Fibroblast of skin of right biceps (primary cell): Measurements from ENCODE around the gene TREM2.

Experiments used
- DNase-seq: peaks from one replicate; pipeline ENCODE4 v3.0.0-alpha.2; 2013

Gene TREM2

GRCh38 chr6:41182069-41183034 lies 19.4 kb upstream of the TREM2 start:
- peak; percentile 51 for DNase-seq

- DNase-seq, result no peak
Observed at GRCh38 chr6:41181566-41181965, 18.6 kb upstream of the TREM2 start.

DNA sequence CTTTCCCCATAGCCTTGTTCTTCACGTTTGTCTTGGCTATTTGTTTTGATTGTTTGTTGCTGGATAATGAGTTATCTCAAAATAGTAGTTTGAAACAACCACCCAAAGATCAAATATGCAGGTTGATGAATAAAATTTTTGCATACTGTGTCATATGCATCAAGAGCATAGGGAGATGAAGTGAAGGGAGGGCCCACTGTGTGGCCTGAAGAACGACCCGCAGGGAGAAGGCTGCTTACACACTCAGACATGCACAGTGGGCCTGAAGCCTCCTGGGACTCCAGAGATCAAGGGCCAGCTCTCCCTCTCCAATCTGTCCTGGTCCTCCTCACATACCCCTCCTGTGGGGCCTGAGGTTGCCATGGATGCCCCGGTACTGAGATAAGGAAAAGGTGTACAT lies 16.2 kb upstream of the TREM2 start:
- DNase-seq, result no peak

DNA sequence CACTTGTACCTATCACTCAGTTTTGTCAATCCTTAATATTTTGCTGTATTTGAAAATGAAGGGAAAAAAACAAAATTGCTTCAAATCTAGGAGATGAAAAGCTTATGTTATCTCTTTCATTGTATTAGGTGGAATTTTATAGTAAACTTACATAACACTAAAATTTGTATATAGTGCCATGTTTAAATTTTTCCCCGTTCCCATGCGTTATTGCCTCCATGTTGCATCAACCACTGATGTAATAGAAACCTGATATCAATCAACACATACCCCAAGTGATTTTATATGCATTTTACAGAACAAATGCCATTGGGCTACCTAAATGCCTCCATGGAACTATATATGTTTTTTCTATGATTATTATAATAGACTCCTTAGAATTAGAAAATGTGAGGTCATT lies 14.8 kb upstream of the TREM2 start:
- no peak for DNase-seq

DNA sequence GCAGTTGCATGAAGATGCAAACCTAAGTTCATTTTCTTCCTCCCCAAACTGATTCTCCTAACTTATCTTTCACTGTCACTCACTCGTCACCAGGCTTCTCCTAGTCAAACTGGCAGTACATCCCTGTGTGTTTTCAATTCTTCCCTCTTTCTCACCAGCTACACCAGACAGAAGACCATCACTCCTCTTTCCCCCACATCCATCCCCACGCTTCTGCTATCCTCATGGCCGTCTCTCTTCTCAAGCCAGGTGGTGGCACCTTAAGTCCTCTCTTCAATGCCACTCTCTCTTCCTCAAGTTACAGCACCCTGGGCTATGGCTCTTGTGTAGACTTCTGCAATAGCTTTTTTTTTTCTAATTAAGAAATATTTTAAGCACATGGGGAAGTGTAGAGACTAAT lies 14.4 kb upstream of the TREM2 start:
- DNase-seq, result no peak

DNA sequence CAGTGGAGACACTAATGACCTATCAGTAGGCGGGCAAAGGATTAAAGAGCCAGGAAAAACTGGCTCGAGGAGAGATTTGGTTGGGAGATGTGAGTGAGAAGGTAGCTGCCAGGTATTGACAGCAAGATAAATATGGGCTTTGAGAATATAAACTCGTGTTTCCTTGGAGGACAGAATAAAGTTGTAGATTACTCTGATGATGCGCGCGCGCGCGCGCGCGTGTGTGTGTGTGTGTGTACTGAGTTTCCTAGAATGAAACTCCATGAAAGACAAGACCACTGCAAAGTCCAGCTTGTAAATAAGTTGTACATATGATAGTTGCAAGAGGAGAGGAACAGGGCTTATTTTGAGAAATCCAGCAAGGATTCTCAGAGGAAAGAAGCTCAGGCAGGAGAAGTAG lies 13.3 kb upstream of the TREM2 start:
- no peak for DNase-seq

- DNase-seq, result no peak
Observed at GRCh38 chr6:41175084-41175483, 12.2 kb upstream of the TREM2 start.

DNA sequence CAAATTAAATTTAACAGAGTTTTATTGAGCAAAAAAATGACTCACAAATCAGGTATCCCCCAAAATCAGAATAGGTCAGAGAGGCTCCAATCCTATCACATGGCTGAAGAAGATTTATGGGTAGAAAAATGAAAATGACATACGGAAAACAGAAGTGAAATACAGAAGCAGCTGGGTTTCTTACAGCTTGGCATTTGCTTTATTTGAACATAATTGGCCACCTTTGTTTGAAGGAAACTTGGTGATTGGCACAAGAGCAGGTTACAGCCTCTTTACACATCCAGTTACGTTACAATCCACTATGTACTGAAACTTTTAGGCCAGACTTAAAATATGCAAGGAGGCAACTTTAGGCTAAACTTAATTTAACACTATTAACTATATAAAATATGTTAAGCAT lies 11.7 kb upstream of the TREM2 start:
- no peak for DNase-seq

DNA sequence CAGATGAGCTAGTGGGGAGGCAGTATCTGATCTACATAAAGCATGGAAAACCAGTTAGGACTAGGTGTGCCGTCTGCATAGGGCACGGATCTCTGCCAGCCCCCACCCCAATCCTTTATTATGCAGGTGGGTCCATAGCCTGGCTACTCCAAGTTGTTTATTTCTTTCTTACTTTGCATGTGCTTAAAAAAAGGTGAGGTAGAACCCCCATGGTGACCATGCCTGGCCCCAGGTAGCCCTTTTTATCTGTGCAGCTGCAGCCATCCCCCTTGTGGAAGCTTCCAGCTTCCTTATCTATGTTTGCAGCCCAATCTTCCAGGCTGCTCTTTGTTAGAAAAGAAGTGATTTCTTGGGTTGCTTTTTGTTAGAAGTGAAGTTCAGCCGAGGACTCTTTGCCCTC lies 9.0 kb upstream of the TREM2 start:
- DNase-seq, result no peak

DNA sequence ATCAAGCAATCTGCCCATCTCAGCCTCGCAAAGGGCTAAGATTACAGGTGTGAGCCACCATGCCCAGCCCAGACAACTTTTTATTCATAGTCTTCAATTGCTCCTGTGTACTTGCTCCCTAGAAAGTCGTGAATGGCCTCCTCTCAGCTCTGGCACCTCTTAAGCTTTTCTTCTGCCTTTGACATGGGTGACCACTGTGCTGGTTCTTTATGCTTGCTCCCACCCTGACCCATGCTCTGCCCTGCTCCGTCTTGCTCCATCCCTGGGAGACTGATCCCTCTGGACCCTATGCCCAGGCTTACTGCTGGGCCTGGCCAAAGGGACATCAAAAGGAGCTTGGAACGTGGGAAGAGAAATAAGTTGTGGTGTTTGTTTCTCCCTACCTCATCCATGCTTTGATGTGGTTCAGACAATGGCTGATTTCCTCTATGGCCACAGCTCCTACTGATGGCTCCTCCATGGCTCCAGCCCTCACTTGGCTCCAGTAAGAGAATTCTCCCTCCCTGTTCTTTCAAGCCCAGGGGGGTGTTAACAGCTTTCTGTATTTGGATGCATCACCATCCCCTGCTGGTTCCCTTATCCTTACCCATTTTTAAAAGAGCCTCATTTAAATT lies 7.7 kb upstream of the TREM2 start:
- no peak for DNase-seq

- DNase-seq, result peak; percentile 13
Observed at GRCh38 chr6:41167173-41167963, 4.5 kb upstream of the TREM2 start.

- DNase-seq, result no peak
Observed at GRCh38 chr6:41164551-41165120, 1.7 kb upstream of the TREM2 start.

DNA sequence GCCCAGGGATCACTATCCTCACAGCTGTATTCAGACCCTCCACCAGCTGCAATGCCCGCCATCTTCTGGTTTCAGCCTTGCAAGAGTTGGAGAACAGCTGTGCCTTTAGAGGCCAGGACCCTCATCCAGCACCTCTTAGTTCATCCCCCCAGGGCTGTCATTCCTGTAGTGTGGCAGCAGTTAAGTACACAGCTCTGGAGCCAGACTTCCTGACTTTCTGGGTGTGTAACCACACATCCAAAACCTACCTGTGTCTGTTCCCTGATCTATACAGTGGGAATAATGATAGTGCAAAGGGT lies 452 bp upstream of the TREM2 start:
- DNase-seq, result no peak

DNA sequence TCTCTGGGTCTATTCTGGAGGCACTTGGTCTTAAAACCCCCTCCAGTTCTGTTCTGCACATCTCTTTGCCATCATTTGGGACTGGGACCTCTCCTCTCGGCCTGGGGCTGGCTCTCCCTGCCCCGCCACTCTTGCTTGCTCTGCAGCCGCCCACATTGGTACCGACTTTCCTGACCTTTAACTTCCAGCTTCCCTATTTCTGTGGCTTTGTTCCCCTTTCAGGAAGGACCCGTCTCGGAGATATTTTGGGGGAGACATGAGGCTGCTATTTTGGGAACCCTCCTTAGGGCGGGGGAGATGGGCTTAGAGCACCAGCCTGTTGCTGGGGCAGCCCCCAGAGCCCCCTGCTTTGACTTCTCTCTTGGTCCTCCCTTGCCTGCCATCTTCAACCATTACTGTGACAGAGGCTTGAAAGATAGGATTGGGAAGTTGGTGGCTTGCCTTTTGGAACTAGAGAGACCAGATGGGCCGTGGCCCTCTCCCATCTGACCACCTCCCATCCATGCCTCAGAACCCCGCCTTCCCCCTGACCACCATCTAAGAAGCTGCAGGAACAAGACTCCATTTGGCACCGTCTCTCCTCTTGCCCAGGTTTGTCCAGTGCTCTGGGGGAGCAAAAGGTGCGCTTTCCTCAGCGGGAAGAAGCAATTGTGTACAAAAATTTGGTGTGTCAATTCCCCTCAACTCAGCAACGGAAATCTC lies 914 bp downstream of the TREM2 start:
- no peak for DNase-seq

DNA sequence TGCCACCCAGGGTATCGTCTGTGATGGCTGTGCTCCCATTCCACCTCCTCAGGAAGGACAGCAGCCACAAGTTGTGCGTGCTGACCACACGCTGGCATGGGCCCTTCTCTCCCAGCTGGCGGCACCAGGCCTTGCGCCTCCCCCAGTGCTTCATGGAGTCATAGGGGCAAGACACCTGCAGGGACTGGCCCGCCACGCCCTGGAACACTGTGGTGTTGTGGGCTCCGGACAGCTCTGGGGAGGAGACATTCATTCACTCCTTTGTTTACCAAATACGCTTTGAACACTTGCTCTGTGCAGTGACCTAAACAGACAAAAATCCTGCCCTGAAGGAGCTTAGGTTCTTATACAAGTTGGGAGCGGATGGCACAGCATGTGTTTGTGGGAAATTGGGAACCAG lies 1.5 kb downstream of the TREM2 start:
- no peak for DNase-seq

GRCh38 chr6:41160933-41161332 lies 2.0 kb downstream of the TREM2 start:
- no peak for DNase-seq

DNA sequence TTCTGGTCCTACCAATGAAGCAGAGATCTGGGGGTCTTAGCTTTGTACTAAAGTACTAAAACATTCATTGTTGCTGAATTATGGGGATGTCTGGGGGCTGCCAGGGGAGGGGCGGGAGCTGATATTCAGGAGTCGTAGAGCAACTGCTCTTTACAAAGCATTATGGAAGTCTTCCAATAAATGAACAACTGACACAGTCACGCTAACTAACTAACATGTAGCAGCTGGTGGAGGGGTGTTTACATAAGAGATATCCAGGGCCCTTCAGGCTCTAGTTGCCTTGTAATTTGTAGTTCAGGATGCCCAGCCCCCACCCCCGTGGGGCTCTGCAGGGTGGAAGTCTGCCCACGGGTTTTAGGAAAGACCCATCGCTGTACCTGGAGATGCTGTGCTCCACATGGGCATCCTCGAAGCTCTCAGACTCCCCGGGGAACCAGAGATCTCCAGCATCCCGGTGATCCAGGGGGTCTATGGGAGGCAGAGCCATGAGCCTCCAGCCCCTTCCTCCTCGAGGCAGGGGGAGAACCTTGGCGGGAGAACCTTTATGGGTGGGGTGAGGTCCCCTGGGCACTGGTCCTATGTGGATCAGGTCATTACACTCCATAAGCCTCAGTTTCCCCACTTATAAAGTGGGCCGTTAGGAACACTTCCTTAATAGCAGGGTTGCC lies 3.4 kb downstream of the TREM2 start:
- no peak for DNase-seq

- no peak for DNase-seq
Observed at GRCh38 chr6:41157323-41157722, 5.6 kb downstream of the TREM2 start.

- DNase-seq, result no peak
Observed at GRCh38 chr6:41156771-41157170, 6.1 kb downstream of the TREM2 start.

DNA sequence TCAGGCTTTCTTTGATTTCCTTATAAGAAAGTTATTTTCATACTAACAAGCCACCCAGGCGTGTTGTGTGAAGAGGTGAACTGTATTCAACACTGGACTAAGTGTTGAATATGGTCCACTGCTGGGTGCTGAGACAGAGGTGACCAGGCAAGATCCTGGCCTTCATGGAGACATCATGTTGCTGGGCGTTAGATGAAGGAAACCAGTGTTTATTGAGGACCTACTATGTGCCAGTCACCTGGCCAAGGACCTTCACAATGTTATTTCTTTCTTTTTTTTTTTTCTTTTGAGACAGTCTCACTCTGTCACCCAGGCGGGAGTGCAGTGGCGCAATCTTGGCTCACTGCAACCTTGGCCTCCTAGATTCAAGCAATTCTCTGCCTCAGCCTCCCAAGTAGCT lies 6.9 kb downstream of the TREM2 start:
- DNase-seq, result no peak

DNA sequence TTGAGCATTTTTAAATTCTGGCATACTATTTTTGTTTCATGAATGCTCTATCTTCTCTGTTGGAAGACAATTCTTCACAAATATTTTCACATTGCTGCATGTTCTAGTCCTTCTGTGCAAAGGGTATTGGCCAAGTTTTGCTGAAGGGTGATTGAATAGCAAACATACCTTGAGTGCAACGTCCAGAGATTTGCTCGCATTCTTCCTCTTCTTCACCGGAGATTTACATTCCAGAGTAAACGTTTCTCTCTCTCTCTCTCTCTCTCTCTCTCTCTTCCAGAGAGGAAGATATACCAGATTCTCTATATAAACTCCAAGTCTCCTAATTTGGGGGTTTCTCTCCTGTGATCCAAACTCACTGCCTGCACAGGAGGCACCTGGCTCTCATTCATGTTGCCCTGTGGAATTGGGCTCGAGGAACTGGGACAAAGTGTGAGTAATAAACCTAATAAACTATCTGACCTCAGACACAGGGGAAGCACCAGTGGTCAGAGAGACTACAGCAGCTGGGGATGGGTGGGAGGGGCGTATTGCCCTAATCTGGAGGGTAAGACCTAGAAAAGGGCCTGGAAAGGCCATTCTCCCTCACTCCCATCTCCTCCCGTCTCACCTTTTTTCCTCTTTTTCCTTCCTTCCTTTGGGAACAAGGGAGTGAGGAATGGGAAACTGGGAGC lies 7.6 kb downstream of the TREM2 start:
- no peak for DNase-seq
